Neuronal stem cell (in vitro differentiated cells): Measurements from ENCODE around the gene EPS8L3.
A peak's percentile ranks its signal among the peaks of the same experiment; 100 is the strongest.

ENCODE experiments used
- DNase-seq: peaks from one replicate; pipeline ENCODE4 v3.0.0-alpha.2; 2013; ENCODE audit warnings: low spot score
- H2AFZ ChIP-seq: one replicate; pipeline ENCODE4 v1.6.1; 2013; ENCODE audit warnings: mild to moderate bottlenecking, low read length, inconsistent platforms
- H2AK5ac ChIP-seq: 2 replicates; pipeline ENCODE4 v1.6.1; 2013; ENCODE audit warnings: low read depth, mild to moderate bottlenecking, inconsistent platforms, low read length, moderate library complexity, mixed read lengths
- H2BK120ac ChIP-seq: 2 replicates; pipeline ENCODE4 v1.6.1; 2013; ENCODE audit warnings: low read depth, mild to moderate bottlenecking, inconsistent platforms, low read length, moderate library complexity, mixed read lengths
- H2BK12ac ChIP-seq: one replicate; pipeline ENCODE4 v1.6.1; 2013; ENCODE audit warnings: low read length, inconsistent platforms
- H2BK15ac ChIP-seq: 2 replicates; pipeline ENCODE4 v1.6.1; 2013; ENCODE audit warnings: mild to moderate bottlenecking, low read length, inconsistent platforms, mixed read lengths
- H2BK5ac ChIP-seq: one replicate; pipeline ENCODE4 v1.6.1; 2013; ENCODE audit warnings: inconsistent platforms, mild to moderate bottlenecking, low read length, moderate library complexity
- H3K14ac ChIP-seq: one replicate; pipeline ENCODE4 v1.6.1; 2013; ENCODE audit warnings: low read length, inconsistent platforms
- H3K18ac ChIP-seq: 2 replicates; pipeline ENCODE4 v1.6.1; 2013; ENCODE audit warnings: low read length, inconsistent platforms
- H3K23ac ChIP-seq: 2 replicates; pipeline ENCODE4 v1.6.1; 2013; ENCODE audit warnings: low read depth, mild to moderate bottlenecking, mixed read lengths, low read length, inconsistent platforms; ENCODE audit not compliant: poor library complexity
- H3K27ac ChIP-seq: replicated peaks from 3 replicates; pipeline ENCODE4 v1.5.1; 2013; ENCODE audit warnings: low read length, inconsistent platforms
- H3K27me3 ChIP-seq, 3 experiments: 2 replicates each; pipeline ENCODE4 v1.6.1; 2013; ENCODE audit warnings: low read length in 3 of 3, mild to moderate bottlenecking in 2 of 3, inconsistent platforms in 1 of 3, low read depth in 1 of 3, mixed read lengths in 1 of 3, moderate library complexity in 1 of 3; ENCODE audit not compliant: control insufficient read depth in 3 of 3, insufficient read depth in 3 of 3
- H3K36me3 ChIP-seq, 2 donors: replicated peaks in 1 of 2; 2 replicates each; pipeline ENCODE4 v1.6.1; 2013; ENCODE audit warnings: low read length in 2 of 2; ENCODE audit not compliant: control insufficient read depth in 2 of 2, insufficient read depth in 2 of 2
- H3K4ac ChIP-seq: 2 replicates; pipeline ENCODE4 v1.6.1; 2013; ENCODE audit warnings: inconsistent platforms, mild to moderate bottlenecking, low read length, moderate library complexity
- H3K4me1 ChIP-seq, 2 donors: 1 replicate in 1 of 2; 2 replicates in 1 of 2; pipeline ENCODE4 v1.6.1; 2013; ENCODE audit warnings: low read length in 2 of 2, low read depth in 1 of 2; ENCODE audit not compliant: control insufficient read depth in 2 of 2, insufficient read depth in 1 of 2
- H3K4me2 ChIP-seq: one replicate; pipeline ENCODE4 v1.6.1; 2013; ENCODE audit warnings: mild to moderate bottlenecking, low read length, inconsistent platforms; ENCODE audit not compliant: insufficient read depth, poor library complexity, severe bottlenecking
- H3K4me3 ChIP-seq, 2 donors: 2 replicates each; pipeline ENCODE4 v1.5.1; 2013; ENCODE audit warnings: low read length in 2 of 2, mild to moderate bottlenecking in 2 of 2, inconsistent platforms in 1 of 2, moderate library complexity in 1 of 2
- H3K79me1 ChIP-seq: one replicate; pipeline ENCODE4 v1.6.1; 2013; ENCODE audit warnings: low read depth, mild to moderate bottlenecking, inconsistent platforms, low read length, moderate library complexity
- H3K9ac ChIP-seq: one replicate; pipeline ENCODE4 v1.6.1; 2013; ENCODE audit warnings: mild to moderate bottlenecking, low read depth, low read length, inconsistent platforms; ENCODE audit not compliant: poor library complexity
- H3K9me3 ChIP-seq, 2 donors: replicated peaks in 1 of 2; 2 replicates each; pipeline versions ENCODE3 to v1.6.1; 2013; ENCODE audit warnings: low read length in 2 of 2, mild to moderate bottlenecking in 2 of 2, inconsistent platforms in 1 of 2, low read depth in 1 of 2, mixed read lengths in 1 of 2, moderate library complexity in 1 of 2; ENCODE audit not compliant: control insufficient read depth in 2 of 2, insufficient read depth in 1 of 2
- H4K8ac ChIP-seq: one replicate; pipeline ENCODE4 v1.6.1; 2013; ENCODE audit warnings: low read depth, mild to moderate bottlenecking, inconsistent platforms, low read length, moderate library complexity
- H4K91ac ChIP-seq: one replicate; pipeline ENCODE4 v1.6.1; 2013; ENCODE audit warnings: low read length, low read depth, mild to moderate bottlenecking, inconsistent platforms; ENCODE audit not compliant: poor library complexity
- WGBS, 2 donors: extraction: QIAGEN DNeasy Blood & Tissue Kit; methylation state at CpG; one replicate each; pipeline ENCODE4 v1.1.7; 2013; ENCODE audit warnings: missing lambda C conversion rate in 2 of 2, mixed read lengths in 1 of 2; ENCODE audit not compliant: insufficient read length in 2 of 2, insufficient replicate concordance in 1 of 2; ENCODE audit errors: extremely low coverage in 2 of 2; 5-methylcytosine and 5-hydroxymethylcytosine counted together

Gene EPS8L3

DNA sequence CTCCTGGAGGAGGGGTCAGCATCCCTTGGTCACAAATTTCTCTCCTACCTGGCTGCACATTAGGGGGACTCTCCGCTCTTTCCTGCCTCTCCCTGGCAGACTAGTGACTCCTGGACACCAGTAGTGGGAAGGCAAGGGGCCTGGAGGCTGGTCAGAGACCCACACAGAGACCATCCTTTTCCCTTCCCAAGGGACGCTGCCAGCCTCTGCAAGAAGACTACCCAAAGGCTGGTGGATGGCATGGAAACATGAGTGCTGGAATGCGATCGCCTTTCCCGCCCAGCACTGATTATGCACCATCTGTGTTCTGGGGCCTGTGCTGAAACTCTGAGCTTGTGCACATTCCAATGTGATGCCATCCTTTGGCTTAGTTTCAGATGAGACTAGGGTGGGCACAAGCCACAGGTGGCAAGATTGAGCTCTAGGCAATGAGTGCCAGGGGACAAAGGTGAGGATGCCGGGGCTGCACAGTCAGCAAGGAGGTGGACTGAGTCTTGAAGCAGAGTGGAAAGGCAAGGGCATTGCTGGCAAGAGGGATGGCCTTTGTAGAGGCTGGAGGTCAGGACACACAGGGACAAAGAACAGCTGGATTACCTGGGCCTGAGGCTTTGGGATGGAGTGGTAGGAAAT lies 12.6 kb upstream of the EPS8L3 start:
- H3K4ac ChIP-seq = peak overlapping the region; percentile 40
- H3K9ac ChIP-seq = no peak overlapping the region
- H3K36me3 ChIP-seq = no peaks in the 10 kb centered on the region
- no peak overlapping the region for H2BK120ac ChIP-seq
- no peak overlapping the region for H4K91ac ChIP-seq
- no peak overlapping the region for H2BK5ac ChIP-seq
- no peak overlapping the region for H3K23ac ChIP-seq
- WGBS, 2 donors = no CpG with 5 or more reads among the region's 6 CpGs
- H3K4me1 ChIP-seq = peaks cover 0 to 4% of the 10 kb centered on the region in 2 donors
- no peaks in the 10 kb centered on the region for H3K79me1 ChIP-seq
- peak overlapping the region; percentile 68 for H2AK5ac ChIP-seq
- peak overlapping the region in 1 of 2 donors; percentile 1 for H3K4me3 ChIP-seq
- H3K18ac ChIP-seq = no peak overlapping the region
- H3K27me3 ChIP-seq = peaks cover 0 to 19% (median 0%) of the 10 kb centered on the region in 3 experiments
- no peak overlapping the region for H2AFZ ChIP-seq
- peaks cover 4 to 9% of the 10 kb centered on the region in 2 donors for H3K9me3 ChIP-seq
- no peak overlapping the region for H2BK15ac ChIP-seq
- H3K27ac ChIP-seq = no peak overlapping the region
- H3K14ac ChIP-seq = no peak overlapping the region
- H3K4me2 ChIP-seq = no peak overlapping the region
- H2BK12ac ChIP-seq = no peak overlapping the region
- DNase-seq = no peak
- H4K8ac ChIP-seq = no peak overlapping the region

DNA sequence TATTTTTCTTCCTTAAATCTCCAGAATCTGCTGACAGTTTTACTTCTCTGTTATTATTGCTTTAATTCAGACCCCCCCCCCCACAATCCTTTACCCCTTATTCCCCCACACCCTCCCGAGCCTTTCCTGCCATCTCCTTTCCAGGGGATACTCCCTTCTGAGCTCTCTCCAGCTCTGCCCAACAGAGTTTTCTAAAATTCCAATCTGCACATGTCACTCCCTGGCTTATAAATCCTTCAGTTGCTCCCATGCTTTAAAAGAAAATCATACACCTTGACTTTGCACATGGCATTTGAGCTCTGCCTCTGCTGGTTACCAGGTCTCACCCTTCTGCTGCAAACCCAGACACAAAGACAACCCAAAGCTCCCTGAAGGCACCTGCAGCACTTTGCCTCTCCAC lies 11.7 kb upstream of the EPS8L3 start:
- Histone ChIP-seq H3K4me2 (no peak overlapping the region), H4K91ac (no peak overlapping the region), H3K9ac (no peak overlapping the region), H2BK5ac (no peak overlapping the region), H2AFZ (no peak overlapping the region), H3K79me1 (no peaks in the 10 kb centered on the region), H2BK15ac (no peak overlapping the region), H3K9me3 (peaks cover 0 to 4% of the 10 kb centered on the region in 2 donors), H2BK120ac (no peak overlapping the region), H3K27ac (no peak overlapping the region), H3K18ac (no peak overlapping the region), H4K8ac (no peak overlapping the region), H3K4me3 (no peak overlapping the region), H3K27me3 (peaks cover 0 to 24% (median 0%) of the 10 kb centered on the region in 3 experiments), H2BK12ac (no peak overlapping the region), H3K4ac (no peak overlapping the region), H2AK5ac (no peak overlapping the region), H3K14ac (no peak overlapping the region), H3K23ac (no peak overlapping the region), H3K4me1 (peaks cover 1 to 4% of the 10 kb centered on the region in 2 donors), H3K36me3 (no peaks in the 10 kb centered on the region)
- WGBS, 2 donors = no CpG with 5 or more reads among the region's 1 CpG
- no peak for DNase-seq

DNA sequence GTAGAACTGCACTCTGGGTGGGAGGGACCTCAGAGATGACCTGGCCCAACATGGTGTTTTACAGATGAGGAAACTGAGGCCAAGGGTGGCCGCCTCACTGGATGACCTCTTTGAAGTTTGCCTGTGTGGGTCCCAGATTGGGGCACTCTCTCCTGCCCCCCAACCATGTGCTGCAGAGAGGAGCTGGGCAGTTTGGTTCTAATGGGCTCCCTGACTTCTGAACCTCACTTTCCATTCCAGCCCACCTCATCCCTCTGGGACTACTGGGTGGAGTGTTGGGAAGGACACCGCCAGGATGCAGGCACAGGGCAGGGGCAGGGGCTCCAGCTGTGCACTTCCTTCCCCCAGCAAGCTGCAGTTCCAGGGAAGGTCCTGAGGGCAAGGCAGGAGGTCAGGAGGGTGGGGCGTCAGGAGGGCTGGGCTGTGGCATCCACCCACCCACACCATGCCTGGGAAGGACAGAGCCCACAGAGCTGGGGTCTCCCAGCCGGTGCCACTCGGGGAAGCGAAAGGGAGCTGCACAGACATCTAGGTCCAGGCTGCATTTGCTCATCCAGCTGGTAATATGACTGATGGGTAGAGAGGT lies 10.3 kb upstream of the EPS8L3 start:
- Histone ChIP-seq H2BK15ac (peak overlapping the region; percentile 50), H3K9ac (peak overlapping the region; percentile 45), H3K9me3 (no peaks in the 10 kb centered on the region), H3K27ac (no peak overlapping the region), H3K79me1 (no peaks in the 10 kb centered on the region), H2BK120ac (no peak overlapping the region), H3K4me3 (no peak overlapping the region), H2AFZ (peak overlapping the region; percentile 64), H3K4me2 (no peak overlapping the region), H3K27me3 (peaks cover 0 to 38% (median 0%) of the 10 kb centered on the region in 3 experiments), H3K23ac (no peak overlapping the region), H3K36me3 (no peaks in the 10 kb centered on the region), H3K18ac (peak overlapping the region; percentile 41), H2BK12ac (no peak overlapping the region), H2BK5ac (no peak overlapping the region), H4K91ac (peak overlapping the region; percentile 44), H3K4me1 (peaks cover 1 to 4% of the 10 kb centered on the region in 2 donors), H2AK5ac (peak overlapping the region; percentile 58), H3K14ac (no peak overlapping the region), H3K4ac (no peak overlapping the region), H4K8ac (no peak overlapping the region)
- DNase-seq = no peak
- WGBS, 2 donors = no CpG with 5 or more reads among the region's 6 CpGs

DNA sequence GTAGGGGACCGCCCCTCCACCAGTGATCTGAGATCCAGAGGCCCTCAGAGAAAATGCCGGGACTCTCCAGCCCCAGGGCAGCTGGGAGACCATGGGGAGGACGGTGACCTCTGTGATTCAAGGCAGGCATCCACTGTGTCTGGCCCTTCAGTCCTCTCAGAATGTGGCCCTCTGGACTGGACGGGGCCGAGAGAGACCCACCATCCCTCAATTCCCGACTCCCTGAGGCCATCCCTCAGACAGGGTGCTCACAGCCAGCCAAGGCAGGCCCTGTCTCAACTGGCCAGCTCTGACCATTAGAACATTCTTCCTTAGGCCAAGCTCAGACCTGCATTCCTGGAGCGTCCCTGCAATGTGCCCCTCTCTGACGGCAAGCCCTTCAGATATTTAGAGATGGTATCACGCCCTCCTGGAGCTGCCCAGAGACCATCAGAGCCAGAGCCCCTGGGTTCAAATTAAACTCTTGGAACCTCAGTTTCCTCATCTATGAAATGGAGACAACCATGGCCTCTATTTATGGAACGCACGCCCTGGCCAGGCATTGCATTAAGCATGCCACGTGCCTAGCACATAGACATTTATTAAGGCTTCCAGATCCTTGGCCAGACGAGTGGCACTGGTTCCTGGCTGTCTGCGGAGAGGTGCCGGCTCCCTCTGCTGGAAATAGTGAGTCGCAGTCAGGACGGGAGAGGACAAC lies 9.6 kb upstream of the EPS8L3 start:
- Histone ChIP-seq H2BK5ac (no peak overlapping the region), H3K14ac (no peak overlapping the region), H3K23ac (no peak overlapping the region), H2BK120ac (no peak overlapping the region), H2AFZ (peak overlapping the region; percentile 64), H2AK5ac (peak overlapping the region; percentile 87), H3K79me1 (no peaks in the 10 kb centered on the region), H3K9me3 (no peaks in the 10 kb centered on the region), H3K27ac (no peak overlapping the region), H3K18ac (no peak overlapping the region), H4K91ac (no peak overlapping the region), H3K9ac (no peak overlapping the region), H2BK12ac (peak overlapping the region; percentile 44), H3K27me3 (peaks cover 0 to 43% (median 0%) of the 10 kb centered on the region in 3 experiments), H4K8ac (no peak overlapping the region), H3K4ac (no peak overlapping the region), H3K4me3 (no peak overlapping the region), H3K4me1 (peaks cover 1 to 4% of the 10 kb centered on the region in 2 donors), H3K4me2 (no peak overlapping the region), H2BK15ac (peak overlapping the region; percentile 6), H3K36me3 (no peaks in the 10 kb centered on the region)
- no CpG with 5 or more reads among the region's 17 CpGs for WGBS, 2 donors
- DNase-seq = peak; percentile 63
